COR-L47 (cell line): ENCODE data around the gene LYZ.

ENCODE experiments used
- DNase-seq: peaks from one replicate; lab custom pipeline; 2025; lab: John Stamatoyannopoulos, UW

LYZ gene

DNA sequence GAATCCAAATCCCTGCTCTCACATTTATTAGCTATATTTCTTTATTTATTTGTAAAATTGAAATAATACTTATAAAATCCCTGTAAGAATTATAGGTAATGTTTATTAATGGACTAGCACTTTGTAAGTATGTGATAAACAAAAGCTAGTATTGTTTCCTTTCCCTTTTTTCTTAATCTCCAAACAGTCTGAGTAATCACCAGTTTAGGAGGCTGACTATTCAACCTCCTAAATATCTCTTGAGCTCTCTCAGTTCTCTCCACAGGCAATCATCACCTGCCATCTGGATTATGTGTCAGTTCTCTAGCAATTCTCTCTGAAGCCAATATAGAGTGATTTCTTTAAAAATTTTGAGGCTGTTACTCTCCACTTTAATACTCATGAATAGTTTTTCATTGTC is 9.2 kb upstream of the LYZ start:
- DNase-seq: no peak

DNA sequence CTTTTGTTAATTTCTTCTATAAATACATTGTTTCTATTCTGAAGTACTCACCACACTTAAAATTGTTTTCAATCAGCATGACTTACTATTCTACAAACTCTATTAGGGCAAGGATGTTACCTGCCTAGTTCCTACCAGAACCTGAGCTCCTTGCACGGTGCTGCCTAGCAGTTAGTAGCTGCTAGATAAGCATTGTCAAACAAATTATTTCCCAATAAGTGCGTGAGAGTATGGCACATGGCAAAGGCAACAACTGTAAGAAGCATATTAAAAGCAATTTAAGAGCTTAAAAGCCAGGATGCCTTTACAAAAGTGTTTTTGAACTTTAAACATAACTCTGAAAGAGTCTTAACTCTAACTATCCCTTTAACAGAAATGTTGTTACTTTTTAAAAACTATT is 8.2 kb upstream of the LYZ start:
- DNase-seq: no peak

DNA sequence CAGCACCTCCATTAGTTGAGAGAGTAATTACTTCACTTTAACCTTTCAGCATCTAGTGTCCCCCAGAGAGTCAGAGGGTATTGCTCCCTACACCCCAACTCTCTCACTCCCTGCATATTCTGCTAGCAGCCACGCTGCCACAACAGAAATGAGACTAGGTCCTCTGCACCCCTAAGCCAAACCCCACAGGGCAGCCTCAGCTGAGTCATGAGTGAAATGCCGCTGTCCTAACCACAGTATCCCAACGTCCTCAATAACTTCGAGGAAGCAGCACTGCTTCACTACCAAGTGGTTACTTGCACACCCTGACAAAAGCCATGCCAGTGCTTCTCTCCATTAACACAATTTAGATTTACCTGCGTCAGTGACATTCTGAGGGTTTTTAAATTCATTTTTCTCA is 6.9 kb upstream of the LYZ start:
- DNase-seq: no peak

GRCh38 chr12:69342421-69342820 is 5.8 kb upstream of the LYZ start:
- no peak for DNase-seq

DNA sequence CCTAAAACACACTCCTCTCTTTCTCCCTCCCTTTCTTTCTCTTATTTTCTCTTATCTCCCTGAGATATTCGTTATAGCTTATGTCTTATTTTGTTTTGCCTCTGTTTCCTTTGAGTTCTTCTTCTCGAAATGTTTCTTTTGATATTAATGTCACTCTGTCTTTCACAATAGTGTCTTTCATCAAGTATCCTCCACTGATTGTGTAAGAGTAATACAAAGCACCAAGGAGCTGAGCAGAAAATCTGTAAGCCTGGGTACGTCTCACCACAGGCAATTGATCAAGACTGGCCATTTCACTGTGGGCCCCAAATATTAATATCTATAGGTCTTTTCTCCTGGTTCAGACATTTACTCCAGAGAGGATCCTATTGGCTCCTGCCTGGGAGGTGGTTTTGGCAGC is 4.8 kb upstream of the LYZ start:
- DNase-seq: no peak

DNA sequence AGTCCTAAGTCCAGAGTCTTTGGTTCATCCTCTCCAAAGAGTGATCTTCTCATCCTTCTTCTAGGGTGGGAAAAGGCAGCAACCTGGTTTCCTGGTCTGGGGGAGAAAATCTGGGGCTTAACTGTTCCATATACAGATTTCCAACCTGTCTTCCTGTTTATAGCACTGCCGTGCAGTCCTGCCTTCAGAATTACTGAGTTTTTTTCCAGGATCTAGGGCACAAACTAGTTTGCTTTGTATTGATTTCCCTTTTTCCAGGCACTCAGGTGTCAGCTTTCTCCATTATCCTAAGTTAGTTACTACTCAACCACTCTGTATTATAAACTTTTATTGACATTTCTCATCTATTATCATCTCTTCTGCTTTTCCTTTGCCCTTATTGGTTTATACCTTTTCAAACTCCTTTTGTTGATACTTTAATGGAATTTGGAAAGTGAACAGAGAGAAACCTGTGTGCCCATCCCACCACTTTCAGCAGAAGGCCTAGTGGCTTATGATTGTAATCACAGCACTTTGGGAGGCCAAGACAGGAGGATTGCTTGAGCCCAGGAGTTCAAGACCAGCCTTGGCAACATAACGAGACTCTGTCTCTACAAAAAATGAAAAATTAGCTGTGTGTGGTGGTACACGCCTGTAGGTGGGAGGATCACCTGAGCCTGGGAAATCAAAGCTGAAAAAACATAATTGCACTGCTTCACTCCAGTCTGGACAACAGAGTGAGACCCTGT is 4.1 kb upstream of the LYZ start:
- no peak for DNase-seq

GRCh38 chr12:69345077-69345476 is 3.1 kb upstream of the LYZ start:
- DNase-seq: no peak

DNA sequence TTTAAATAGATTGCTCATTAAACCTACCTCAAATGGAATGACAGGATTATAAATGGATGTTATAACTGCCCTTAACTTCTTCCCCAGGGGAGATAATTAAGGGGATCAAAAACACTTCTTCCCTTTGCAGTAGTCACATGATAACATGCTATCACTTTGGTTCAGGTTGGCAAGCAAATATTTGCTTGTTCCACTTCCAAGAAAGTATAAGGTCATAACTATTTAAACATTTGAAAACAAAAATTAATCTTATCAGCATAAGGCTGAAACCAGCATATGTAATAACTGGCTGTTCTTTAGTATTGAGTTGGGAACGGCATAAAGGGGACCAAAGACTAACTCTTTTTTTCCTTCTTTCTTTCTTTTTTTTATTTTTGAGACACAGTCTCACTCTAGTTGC is 2.4 kb upstream of the LYZ start:
- no peak for DNase-seq

DNA sequence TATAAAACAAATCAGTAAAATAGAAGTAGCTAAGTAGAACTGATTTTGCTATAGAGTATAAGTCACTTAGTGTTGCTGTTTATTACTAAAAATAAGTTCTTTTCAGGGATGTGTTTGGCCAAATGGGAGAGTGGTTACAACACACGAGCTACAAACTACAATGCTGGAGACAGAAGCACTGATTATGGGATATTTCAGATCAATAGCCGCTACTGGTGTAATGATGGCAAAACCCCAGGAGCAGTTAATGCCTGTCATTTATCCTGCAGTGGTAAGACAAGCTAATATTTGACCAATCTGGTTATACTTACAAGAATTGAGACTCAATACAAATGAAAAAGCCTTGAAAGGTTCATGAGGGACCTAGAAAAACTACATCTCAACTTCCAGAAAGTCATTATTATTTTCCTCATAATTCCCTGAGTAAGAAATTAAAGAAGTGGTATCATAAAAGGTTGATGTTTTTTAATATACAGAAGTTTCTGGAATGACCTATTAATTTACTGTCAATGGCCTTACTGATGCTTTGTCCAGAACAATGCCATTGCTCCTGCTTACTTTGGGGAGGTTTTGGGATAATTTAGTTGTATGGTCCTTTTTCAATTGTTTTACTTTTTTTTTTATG is 1.9 kb downstream of the LYZ start:
- DNase-seq: no peak

- no peak for DNase-seq
Observed at GRCh38 chr12:69350777-69351176, 2.6 kb downstream of the LYZ start.

GRCh38 chr12:69351462-69352236 is 3.5 kb downstream of the LYZ start:
- no peak for DNase-seq

- no peak for DNase-seq
Observed at GRCh38 chr12:69352904-69353303, 4.7 kb downstream of the LYZ start.

- DNase-seq: no peak
Observed at GRCh38 chr12:69354172-69354555, 6.0 kb downstream of the LYZ start.

- DNase-seq: no peak
Observed at GRCh38 chr12:69354556-69355187, 6.5 kb downstream of the LYZ start.

DNA sequence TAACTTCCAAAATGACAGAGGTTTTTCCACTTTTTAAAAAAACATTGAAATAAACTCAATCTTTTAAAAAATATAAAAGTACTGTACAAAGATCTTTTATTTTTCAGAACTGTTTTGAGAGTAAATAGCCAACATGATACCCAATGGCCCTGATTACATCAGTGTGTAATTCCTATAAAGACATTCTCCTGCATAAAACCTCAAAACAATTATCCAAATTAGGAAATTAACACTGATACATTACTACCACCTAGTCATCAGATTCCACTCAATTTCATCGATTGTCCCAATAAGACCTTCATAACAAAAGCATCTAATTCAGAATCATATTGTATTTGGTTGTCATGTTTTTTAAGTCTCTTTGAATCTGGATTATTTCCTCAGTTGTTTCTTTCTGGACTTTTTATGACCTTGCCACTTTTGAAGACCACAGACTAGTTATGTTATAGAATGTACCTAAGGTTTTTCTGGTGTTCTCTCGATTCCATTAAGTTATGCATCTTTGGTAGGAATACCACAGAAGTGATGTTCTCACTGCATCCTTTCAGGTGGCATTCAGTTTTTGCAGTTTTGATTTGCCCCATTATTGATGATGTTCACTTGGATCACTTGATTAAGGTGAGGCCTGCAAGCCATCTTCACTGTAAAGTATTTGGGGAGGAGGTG is 7.3 kb downstream of the LYZ start:
- DNase-seq: no peak

- peak; percentile 98 for DNase-seq
Observed at GRCh38 chr12:69359531-69360347, 11.6 kb downstream of the LYZ start, which contains the start of gene YEATS4. TSS of gene YEATS4 (plus strand) at chr12:69359743. CDS start at chr12:69359973, 230 bp downstream.

DNA sequence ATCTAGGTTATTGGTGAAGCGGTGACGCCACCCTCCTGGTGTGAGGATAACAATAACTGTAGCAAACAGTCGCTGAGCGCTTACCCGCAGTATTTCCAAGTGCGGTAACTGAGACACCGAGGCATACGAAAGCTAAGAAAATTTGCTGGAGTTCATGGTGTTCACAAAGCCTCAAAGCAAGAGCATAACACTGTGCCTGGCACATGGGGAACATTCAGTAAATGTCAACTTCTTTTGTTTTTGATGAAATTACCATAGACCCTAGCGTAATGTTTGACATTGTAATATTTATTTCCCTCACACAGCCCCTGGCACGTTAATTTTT is 12.1 kb downstream of the LYZ start:
- DNase-seq: no peak

- no peak for DNase-seq
Observed at GRCh38 chr12:69366796-69367195, 18.6 kb downstream of the LYZ start.

DNA sequence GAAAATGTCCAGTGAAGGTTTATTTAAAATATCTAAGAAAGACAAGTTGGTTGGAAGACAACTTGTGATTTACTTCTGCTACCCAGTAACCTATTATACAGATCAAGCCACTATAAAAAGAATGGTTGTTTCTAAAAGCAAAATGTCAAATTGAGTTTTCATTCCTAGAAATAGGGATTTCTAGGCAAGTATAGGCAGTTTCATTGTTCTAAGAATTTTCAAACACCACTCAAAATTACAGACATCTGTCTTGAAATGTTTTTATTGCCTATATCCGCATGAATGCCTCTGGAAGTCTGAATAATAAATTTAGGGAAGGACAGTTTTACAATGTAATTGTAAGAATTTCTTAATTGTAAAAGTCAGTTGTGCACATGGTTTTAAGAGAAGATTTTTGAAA is 20.0 kb downstream of the LYZ start:
- DNase-seq: no peak

DNA sequence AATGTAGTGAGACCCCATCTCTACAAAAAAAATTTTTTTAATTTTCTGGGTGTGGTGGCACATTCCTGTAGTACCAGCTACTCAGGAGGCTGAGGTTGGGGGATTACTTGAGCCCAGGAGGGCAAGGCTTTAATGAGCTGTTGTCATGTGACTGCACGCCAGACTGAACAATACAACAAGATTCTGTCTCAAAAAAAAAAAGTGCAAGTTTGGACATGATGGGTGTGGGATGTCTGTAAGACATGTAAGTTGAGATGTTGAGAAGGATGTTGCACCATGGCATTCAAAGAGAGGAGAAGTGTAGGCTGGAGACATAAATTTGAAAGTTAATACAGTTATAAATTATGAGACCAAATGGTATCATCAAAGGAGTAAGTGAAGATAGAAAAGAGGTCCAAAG is 34.9 kb downstream of the LYZ start:
- DNase-seq: no peak

DNA sequence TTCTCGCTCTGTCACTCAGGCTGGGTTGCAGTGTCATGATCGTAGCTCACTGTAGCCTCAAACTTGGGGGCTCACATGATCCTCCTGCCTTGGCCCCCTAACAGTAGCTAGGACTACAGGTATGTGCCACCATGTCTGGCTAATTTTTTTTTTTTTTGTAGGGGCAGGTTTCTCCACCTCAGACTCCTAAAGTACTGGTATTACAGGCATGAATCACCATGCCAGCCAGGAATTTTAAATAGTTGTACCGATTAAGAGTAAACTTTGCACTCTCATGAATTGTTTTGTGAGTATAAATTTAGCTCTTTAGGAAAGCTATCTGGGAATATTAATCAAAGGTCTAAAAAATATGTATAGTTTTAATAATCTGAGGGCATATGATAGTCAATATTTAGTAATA is 36.9 kb downstream of the LYZ start:
- no peak for DNase-seq
